HCT116 (cell line): ENCODE results near the gene PRKCD. TPM values are rescaled to one million over a fixed set of nuclear protein-coding genes. Genes with fewer than 3 reads are reported as not detected.

Source experiments
- ATAC-seq: fragments of 200-7000 bp; cut with Tn5 transposase; 2 replicates; pipeline ENCODE4 v1.9.1; 2020; ENCODE audit warnings: mild to moderate bottlenecking, moderate library complexity
- BruUV-seq: library from RNA; stranded (reverse); fragments of 400-500 nt; replicated peaks from 2 replicates; lab custom pipeline; 2021; lab: Mats Ljungman, UMichigan
- CTCF ChIA-PET: fragments of 300-600 bp; sonication (Branson Sonifier 250); formaldehyde crosslinking; loops from one replicate; lab custom pipeline; 2021; ENCODE audit warnings: antibody characterized with exemption; lab: Charles Lee
- POLR2A ChIA-PET: fragments of 300-600, 350-600 bp; sonication (Branson Sonifier 250); formaldehyde crosslinking; loops from one replicate; lab custom pipeline; 2021; ENCODE audit warnings: antibody characterized with exemption; lab: Charles Lee
- RAD21 ChIA-PET, 2 experiments: fragments of 300-600 bp; sonication (Branson Sonifier 250); formaldehyde crosslinking; loops; one replicate each; lab custom pipeline; 2023; ENCODE audit warnings: low total read pairs in 2 of 2; ENCODE audit not compliant: uncharacterized antibody in 2 of 2, unreplicated experiment in 2 of 2, low non-redundant PET in 1 of 2; lab: Charles Lee
- DNase-seq: peaks from one replicate; pipeline ENCODE4 v3.0.0-alpha.2; 2010; ENCODE audit warnings: low read depth, low spot score
- H2AFZ ChIP-seq: fragments of 200-600 bp; shearing (Covaris generic), sonication (generic); 2 replicates; pipeline ENCODE4 v1.6.1; 2017; ENCODE audit warnings: low read depth, mixed run types, mixed read lengths, antibody characterized with exemption, low read length; ENCODE audit not compliant: poor library complexity, severe bottlenecking
- H3K27ac ChIP-seq: 2 replicates; pipeline ENCODE4 v1.5.1; 2012; ENCODE audit warnings: low read depth, low read length
- H3K27me3 ChIP-seq: fragments of 200-600 bp; sonication (generic); 2 replicates; pipeline ENCODE4 v1.6.1; 2016; ENCODE audit warnings: mixed run types, low read length, mixed read lengths; ENCODE audit not compliant: insufficient read depth
- H3K36me3 ChIP-seq, 2 experiments: fragments of 200-500 bp in 1 of 2; fragments of 200-600 bp in 1 of 2; sonication (Bioruptor generic) in 1 of 2; sonication (generic) in 1 of 2; 2 replicates each; pipeline versions ENCODE4 v1.5.1 to v1.6.1; 2014 to 2016; ENCODE audit warnings: low read length in 2 of 2, inconsistent platforms in 1 of 2, mixed read lengths in 1 of 2, mixed run types in 1 of 2; ENCODE audit not compliant: insufficient read depth in 2 of 2, control insufficient read depth in 1 of 2
- H3K4me1 ChIP-seq, 2 experiments: fragments of 200-600 bp in 1 of 2; sonication (generic) in 1 of 2; 2 replicates each; pipeline versions ENCODE4 v1.5.1 to v1.6.1; 2012 to 2017; ENCODE audit warnings: low read length in 2 of 2, inconsistent platforms in 1 of 2, mild to moderate bottlenecking in 1 of 2, mixed read lengths in 1 of 2, mixed run types in 1 of 2, moderate library complexity in 1 of 2; ENCODE audit not compliant: insufficient read depth in 2 of 2, control insufficient read depth in 1 of 2
- H3K4me2 ChIP-seq: fragments of 200-600 bp; sonication (generic); 2 replicates; pipeline ENCODE4 v1.6.1; 2017; ENCODE audit warnings: mixed run types, low read length, mixed read lengths
- H3K4me3 ChIP-seq, 2 experiments: fragments of 200-600 bp in 1 of 2; sonication (generic) in 1 of 2; replicated peaks in 1 of 2; 2 replicates each; pipeline ENCODE4 v1.5.1; 2011 to 2016; ENCODE audit warnings: low read length in 2 of 2, control low read depth in 1 of 2, low read depth in 1 of 2, mild to moderate bottlenecking in 1 of 2, mixed read lengths in 1 of 2, mixed run types in 1 of 2
- H3K79me2 ChIP-seq: fragments of 200-600 bp; sonication (generic); 2 replicates; pipeline ENCODE4 v1.6.1; 2017; ENCODE audit warnings: mild to moderate bottlenecking, mixed run types, low read length, moderate library complexity, mixed read lengths; ENCODE audit not compliant: insufficient read depth
- H3K9ac ChIP-seq: fragments of 200-600 bp; sonication (generic); 2 replicates; pipeline ENCODE4 v1.6.1; 2016; ENCODE audit warnings: low read length, mixed read lengths
- H3K9me2 ChIP-seq: fragments of 200-600 bp; sonication (generic), shearing (Covaris generic); 2 replicates; pipeline ENCODE4 v1.6.1; 2017; ENCODE audit warnings: mixed run types, mild to moderate bottlenecking, moderate library complexity; ENCODE audit not compliant: insufficient read depth
- H3K9me3 ChIP-seq, 2 experiments: fragments of 200-500 bp in 1 of 2; fragments of 200-600 bp in 1 of 2; sonication (Bioruptor generic) in 1 of 2; sonication (generic) in 1 of 2; 2 replicates each; pipeline ENCODE4 v1.6.1; 2014 to 2017; ENCODE audit warnings: low read length in 2 of 2, mixed read lengths in 2 of 2, inconsistent platforms in 1 of 2, low read depth in 1 of 2, mild to moderate bottlenecking in 1 of 2, mixed run types in 1 of 2, moderate library complexity in 1 of 2; ENCODE audit not compliant: control insufficient read depth in 1 of 2, insufficient read depth in 1 of 2
- H4K20me1 ChIP-seq: fragments of 200-600 bp; sonication (generic), shearing (Covaris generic); 2 replicates; pipeline ENCODE4 v1.6.1; 2017; ENCODE audit warnings: mixed run types, mild to moderate bottlenecking, moderate library complexity; ENCODE audit not compliant: insufficient read depth
- CBX3 ChIP-seq: IDR thresholded peaks from 2 replicates; pipeline ENCODE4 v1.6.1; 2012; ENCODE audit warnings: low read depth
- EZH2 ChIP-seq: fragments of 200-600 bp; sonication (generic); IDR thresholded peaks from 2 replicates; pipeline ENCODE4 v1.6.1; 2017; ENCODE audit warnings: antibody characterized with exemption, mixed run types
- EZH2phosphoT487 ChIP-seq: fragments of 200-600 bp; IDR thresholded peaks from 2 replicates; pipeline ENCODE4 v1.6.1; 2018; ENCODE audit warnings: antibody characterized with exemption, borderline replicate concordance
- RAD21 ChIP-seq: IDR thresholded peaks from 2 replicates; pipeline ENCODE4 v1.6.1; 2012; ENCODE audit warnings: low read depth, mild to moderate bottlenecking
- REST ChIP-seq: IDR thresholded peaks from 2 replicates; pipeline ENCODE4 v1.6.1; 2012; ENCODE audit warnings: low read depth
- SIN3A ChIP-seq: IDR thresholded peaks from 2 replicates; pipeline ENCODE4 v1.6.1; 2012; ENCODE audit warnings: low read depth
- SRF ChIP-seq: IDR thresholded peaks from 2 replicates; pipeline ENCODE4 v1.6.1; 2012; ENCODE audit warnings: low read depth
- YY1 ChIP-seq: IDR thresholded peaks from 2 replicates; pipeline ENCODE4 v1.6.1; 2011; ENCODE audit warnings: low read length, low read depth, moderate library complexity, mild to moderate bottlenecking; ENCODE audit not compliant: insufficient replicate concordance; ENCODE audit errors: extremely low read depth
- ZNF274 ChIP-seq: fragments of 200-500 bp; sonication (Bioruptor generic); IDR thresholded peaks from 2 replicates; pipeline ENCODE4 v1.6.1; 2014; ENCODE audit warnings: mild to moderate bottlenecking, low read depth, low read length, inconsistent platforms
- intact Hi-C: fragments of 100-400 bp; cut with micrococcal nuclease; formaldehyde crosslinking; loops from 2 replicates; pipeline ENCODE4 v1.10.0; 2022
- total RNA-seq: library from RNA; stranded (reverse); gene quantifications from one replicate; pipeline ENCODE4 v1.2.1, GENCODE V29; 2021; ENCODE audit not compliant: unreplicated experiment

PRKCD gene
- total RNA-seq, 1 experiment from 2014 or later, result 34.4 TPM

- no peaks in the 10 kb centered on the region for H3K27me3 ChIP-seq
- no peaks in the 10 kb centered on the region for H3K36me3 ChIP-seq
- H2AFZ ChIP-seq, result no peak overlapping the region
- no peak overlapping the region for H3K4me2 ChIP-seq
- no peak for TF ChIP-seq SRF
- no peak overlapping the region for H3K4me3 ChIP-seq
- no peak overlapping the region for H3K27ac ChIP-seq
- no peaks in the 10 kb centered on the region for H3K79me2 ChIP-seq
- RAD21 ChIA-PET, result no interaction called here
- DNase-seq (no peak), ATAC-seq (no peak)
- no peaks in the 10 kb centered on the region for H3K9me3 ChIP-seq
- H3K9ac ChIP-seq, result no peak overlapping the region
- no peaks in the 10 kb centered on the region for H4K20me1 ChIP-seq
- H3K4me1 ChIP-seq, result peaks cover 0 to 4% of the 10 kb centered on the region in 2 experiments; a peak in 2 of 4 replicates
- CTCF ChIA-PET, result no interaction called here
- intact Hi-C loops, result no loop called here
- BruUV-seq, result no TSS peak
- POLR2A ChIA-PET, result no interaction called here
- H3K9me2 ChIP-seq, result no peaks in the 10 kb centered on the region
These were observed 18.0 kb upstream of the PRKCD start for GRCh38 chr3:53142986-53143385.

GRCh38 chr3:53144446-53144845 lies 16.6 kb upstream of the PRKCD start:
- DNase-seq (no peak), ATAC-seq (no peak)
- Histone ChIP-seq H3K36me3 (no peaks in the 10 kb centered on the region), H3K9me3 (no peaks in the 10 kb centered on the region), H4K20me1 (no peaks in the 10 kb centered on the region), H2AFZ (no peak overlapping the region), H3K27me3 (no peaks in the 10 kb centered on the region), H3K4me1 (peaks cover 0 to 6% of the 10 kb centered on the region in 2 experiments; a peak in 2 of 4 replicates), H3K4me2 (no peak overlapping the region), H3K27ac (no peak overlapping the region), H3K9me2 (no peaks in the 10 kb centered on the region), H3K79me2 (no peaks in the 10 kb centered on the region), H3K9ac (no peak overlapping the region), H3K4me3 (no peak overlapping the region)
- POLR2A ChIA-PET, result no interaction called here
- TF ChIP-seq EZH2phosphoT487 (no peak), SRF (no peak), YY1 (no peak), EZH2 (no peak), SIN3A (no peak), RAD21 (no peak), CBX3 (no peak), REST (no peak), ZNF274 (no peak)
- intact Hi-C loops, result no loop called here
- RAD21 ChIA-PET, result no interaction called here
- no TSS peak for BruUV-seq
- CTCF ChIA-PET, result no interaction called here
